ENCODE results near the gene MSRB2. TPM values are rescaled to one million over a fixed set of nuclear protein-coding genes. Genes with fewer than 3 reads are reported as not detected.

The MSRB2 gene
- total and polyA plus RNA-seq, 2 of the 4 experiments (the other 2 are of a cell fraction), result 10.6 to 20.1 TPM

- no peak overlapping the region for H4K8ac ChIP-seq (ENCODE audit: low read depth in 2 of 2, low read length in 2 of 2)
- no peaks in the 10 kb centered on the region for H3K9me3 ChIP-seq (ENCODE audit: control insufficient read depth, insufficient read depth, low read length)
- no peak overlapping the region for H4K91ac ChIP-seq (ENCODE audit: insufficient read depth, low read depth, low read length)
- no peaks in the 10 kb centered on the region for H3K9me1 ChIP-seq (ENCODE audit: insufficient read depth, low read length)
- no peak overlapping the region for H3K4me3 ChIP-seq (ENCODE audit: insufficient read depth, low read depth, low read length)
- H3K9ac ChIP-seq (ENCODE audit: low read depth, low read length), result no peak overlapping the region
- intact Hi-C loops (cut with micrococcal nuclease) (no loop called here), in situ Hi-C loops (cut with MboI; ENCODE audit: low sequenced_read_pairs) (loop anchor here (10.0 to 25.0 kb wide), 5 partner anchors 150 to 1357 kb away; partner anchors contain the start of gene KIAA1217), dilution Hi-C loops (cut with HindIII; ENCODE audit: low sequenced_read_pairs, unreplicated experiment) (no loop called here)
- H2BK5ac ChIP-seq (ENCODE audit: low read depth, low read length, poor library complexity, severe bottlenecking), result no peak overlapping the region
- H2AK5ac ChIP-seq (ENCODE audit: low read depth, low read length), result no peak overlapping the region
- H3K4ac ChIP-seq (ENCODE audit: low read depth, low read length), result no peak overlapping the region
- no peak overlapping the region for H3K23ac ChIP-seq (ENCODE audit: low read depth, low read length)
- no peak overlapping the region for H3K14ac ChIP-seq (replicated peaks; ENCODE audit: low read depth, low read length)
- no peaks in the 10 kb centered on the region for H3K36me3 ChIP-seq (ENCODE audit: control insufficient read depth, insufficient read depth, low read length)
- no peak overlapping the region for H2BK20ac ChIP-seq (ENCODE audit: low read depth, low read length)
- no peak overlapping the region for H3K4me2 ChIP-seq (ENCODE audit: low read depth, low read length)
- no peak for ATAC-seq (ENCODE audit: low read depth)
- TF ChIP-seq RAD21 (IDR thresholded peaks at IDR 0.05; ENCODE audit: low read length) (no peak), BHLHE40 (IDR thresholded peaks at IDR 0.05; ENCODE audit: low read depth, low read length) (no peak), ELK1 (IDR thresholded peaks at IDR 0.05; ENCODE audit: borderline replicate concordance, low read depth, low read length) (no peak)
- H3K27me3 ChIP-seq (ENCODE audit: control insufficient read depth, insufficient read depth, low read length), result no peaks in the 10 kb centered on the region
- H3K79me1 ChIP-seq (ENCODE audit: low read depth in 1 of 2, low read length in 2 of 2), result no peaks in the 10 kb centered on the region
- H2BK120ac ChIP-seq (ENCODE audit: low read depth, low read length), result no peak overlapping the region
- no peak overlapping the region for H2AFZ ChIP-seq (replicated peaks; ENCODE audit: low read length, poor library complexity)
- 60% methylated on average over 1 of the region's 7 CpGs; no CpG with 5 or more reads in 1 of the 2 experiments for WGBS, 2 experiments (ENCODE audit: extremely low coverage in 2 of 2, insufficient read length in 1 of 2)
- ChIA-PET POLR2A (ENCODE audit: unreplicated experiment) (no interaction called here), CTCF (no interaction called here)
- no peak overlapping the region for H2BK15ac ChIP-seq (ENCODE audit: low read depth, low read length)
- H3K56ac ChIP-seq (ENCODE audit: extremely low read depth, insufficient read depth, low read length), result no peak overlapping the region
- no peak overlapping the region for H4K5ac ChIP-seq (ENCODE audit: low read depth, low read length)
- no peak overlapping the region for H3K27ac ChIP-seq (ENCODE audit: insufficient read depth, low read length)
- H3K4me1 ChIP-seq (ENCODE audit: control insufficient read depth, insufficient read depth, low read length), result no peaks in the 10 kb centered on the region
- H3K18ac ChIP-seq (ENCODE audit: low read depth, low read length), result no peak overlapping the region
- no peaks in the 10 kb centered on the region for H4K20me1 ChIP-seq (ENCODE audit: insufficient read depth, low read length)
- no TSS peak for BruUV-seq (replicated peaks)
- H2AK9ac ChIP-seq (replicated peaks; ENCODE audit: low read depth, low read length, poor library complexity), result no peak overlapping the region
- no peak for DNase-seq
Measured at GRCh38 chr10:23155169-23155568, 59.8 kb downstream of the MSRB2 start.
